HTR-8/SVneo (cell line): ENCODE data around the gene FAM120A.
A peak's percentile ranks its signal among the peaks of the same experiment; 100 is the strongest.

Experiments used
- DNase-seq: peaks from one replicate; pipeline ENCODE4 v3.0.0; 2011; ENCODE audit warnings: low spot score, mixed read lengths; ENCODE audit not compliant: insufficient read length
- FAIRE-seq: peaks from 2 replicates; lab custom pipeline; 2011; peaks lifted over from hg19 to GRCh38; lab: Jason Lieb, UNC

FAM120A gene

GRCh38 chr9:93468763-93469456, 17.4 kb downstream of the FAM120A start:
- DNase-seq (no peak), FAIRE-seq (no peak)

- DNase-seq (no peak), FAIRE-seq (no peak)
These were observed 18.9 kb downstream of the FAM120A start for GRCh38 chr9:93470391-93470790.

- FAIRE-seq (no peak), DNase-seq (no peak)
These were observed 19.6 kb downstream of the FAM120A start for GRCh38 chr9:93471124-93471523.

- DNase-seq (no peak), FAIRE-seq (no peak)
These were observed 21.9 kb downstream of the FAM120A start for GRCh38 chr9:93473411-93473810.

- no peak for DNase-seq
- FAIRE-seq = no peak
These were observed 23.6 kb downstream of the FAM120A start for GRCh38 chr9:93475108-93475507.

- DNase-seq (no peak), FAIRE-seq (no peak)
These were observed 24.4 kb downstream of the FAM120A start for GRCh38 chr9:93475856-93476255.

- FAIRE-seq (no peak), DNase-seq (no peak)
These were observed 25.4 kb downstream of the FAM120A start for GRCh38 chr9:93476924-93477323.

GRCh38 chr9:93477397-93477796, 25.9 kb downstream of the FAM120A start:
- FAIRE-seq (no peak), DNase-seq (no peak)

- DNase-seq = no peak
- FAIRE-seq = no peak
These were observed 28.2 kb downstream of the FAM120A start for GRCh38 chr9:93479726-93480125.

- no peak for DNase-seq
These were observed 28.8 kb downstream of the FAM120A start for GRCh38 chr9:93480262-93480661.

GRCh38 chr9:93480728-93481324, 29.3 kb downstream of the FAM120A start:
- DNase-seq (no peak), FAIRE-seq (no peak)

More at GRCh38 chr9:93480262-93480661, 28.8 kb downstream of the FAM120A start:
- no peak for FAIRE-seq

GRCh38 chr9:93483497-93483896, 32.0 kb downstream of the FAM120A start:
- FAIRE-seq (no peak), DNase-seq (no peak)

- FAIRE-seq = no peak
- DNase-seq = no peak
These were observed 34.8 kb downstream of the FAM120A start for GRCh38 chr9:93486268-93486667.

GRCh38 chr9:93488244-93488643, 36.8 kb downstream of the FAM120A start:
- DNase-seq (no peak), FAIRE-seq (no peak)

- FAIRE-seq (no peak), DNase-seq (no peak)
These were observed 40.2 kb downstream of the FAM120A start for GRCh38 chr9:93491593-93492232.

- no peak for DNase-seq
- no peak for FAIRE-seq
These were observed 40.8 kb downstream of the FAM120A start for GRCh38 chr9:93492327-93492726.

- FAIRE-seq (no peak), DNase-seq (no peak)
These were observed 42.5 kb downstream of the FAM120A start for GRCh38 chr9:93493949-93494348.

GRCh38 chr9:93496285-93496684, 44.8 kb downstream of the FAM120A start:
- FAIRE-seq = no peak
- no peak for DNase-seq

- no peak for FAIRE-seq
- no peak for DNase-seq
These were observed 49.2 kb downstream of the FAM120A start for GRCh38 chr9:93500571-93501298.

GRCh38 chr9:93501406-93501805, 49.9 kb downstream of the FAM120A start:
- DNase-seq = peak; percentile 5
- no peak for FAIRE-seq

- FAIRE-seq (no peak), DNase-seq (no peak)
These were observed 51.9 kb downstream of the FAM120A start for GRCh38 chr9:93503381-93503780.
